DND-41 (cell line): Measurements from ENCODE around the gene ARHGAP31.
A peak's percentile ranks its signal among the peaks of the same experiment; 100 is the strongest.

Source experiments
- CTCF ChIP-seq: IDR thresholded peaks from 2 replicates; pipeline ENCODE4 v1.5.1; 2012; ENCODE audit warnings: borderline replicate concordance, low read length, moderate library complexity, mild to moderate bottlenecking; ENCODE audit not compliant: poor library complexity, severe bottlenecking; ENCODE audit errors: extremely low read depth
- EZH2 ChIP-seq: IDR thresholded peaks from 3 replicates; pipeline ENCODE4 v1.6.1; 2012; ENCODE audit warnings: borderline replicate concordance, low read depth, mild to moderate bottlenecking, moderate library complexity, low read length, inconsistent platforms; ENCODE audit not compliant: severe bottlenecking

GRCh38 chr3:119352863-119353527 is 58.8 kb downstream of the ARHGAP31 start:
- TF ChIP-seq CTCF (peak; percentile 44), EZH2 (no peak)
